Left renal pelvis (tissue), 4 donors: Measurements from ENCODE around the gene PSMC3IP. TPM values are rescaled to one million over a fixed set of nuclear protein-coding genes. Genes with fewer than 3 reads are reported as not detected.

Experiments
- polyA plus RNA-seq, 4 donors: library from polyadenylated mRNA; unstranded; fragments of 120-200 nt; gene quantifications; one replicate each; pipeline ENCODE4 v1.2.1, GENCODE V29; 2013; ENCODE audit not compliant: insufficient read length in 4 of 4

PSMC3IP gene
- polyA plus RNA-seq, 4 donors, result 14.3 to 21.8 (median 18.6) TPM

Other genes with a start within 250 kb of the PSMC3IP start
- gene STAT3, start 189.3 kb downstream of the PSMC3IP start, polyA plus RNA-seq, result 10 to 100 TPM; 59.7 to 70.3 (median 64.9) TPM
- gene CAVIN1, start 154.5 kb downstream of the PSMC3IP start, polyA plus RNA-seq, result 100 to 1,000 TPM in 1 of 4 donors, 10 to 100 TPM in 3; 61.8 to 275 (median 71.3) TPM
- gene ATP6V0A1, start 118.9 kb downstream of the PSMC3IP start, polyA plus RNA-seq, result 10 to 100 TPM; 36.7 to 60.6 (median 50.4) TPM
- 10 to 100 TPM; 18.2 to 30.7 (median 19.8) TPM for gene NAGLU, start 41.5 kb downstream of the PSMC3IP start, polyA plus RNA-seq
- gene HSD17B1, start 24.8 kb downstream of the PSMC3IP start, polyA plus RNA-seq, result 1 to 10 TPM; 2.2 to 5.8 (median 3.5) TPM
- gene COASY, start 15.6 kb downstream of the PSMC3IP start, polyA plus RNA-seq, result 10 to 100 TPM; 31.8 to 67.0 (median 48.0) TPM
- 10 to 100 TPM; 33.5 to 41.3 (median 36.0) TPM for gene MLX, start 10.6 kb downstream of the PSMC3IP start, polyA plus RNA-seq
- 10 to 100 TPM; 38.0 to 58.7 (median 46.7) TPM for gene RETREG3, start 31.6 kb upstream of the PSMC3IP start, polyA plus RNA-seq
- 10 to 100 TPM; 32.6 to 57.1 (median 52.7) TPM for gene TUBG1, start 32.0 kb upstream of the PSMC3IP start, polyA plus RNA-seq
- gene TUBG2, start 81.6 kb upstream of the PSMC3IP start, polyA plus RNA-seq, result 10 to 100 TPM; 18.7 to 35.6 (median 28.6) TPM
- 10 to 100 TPM; 12.1 to 22.9 (median 17.7) TPM for gene PLEKHH3, start 99.3 kb upstream of the PSMC3IP start, polyA plus RNA-seq
- gene CCR10, start 104.1 kb upstream of the PSMC3IP start, polyA plus RNA-seq, result 1 to 10 TPM in 3 of 4 donors, under 1 TPM in 1; 0.74 to 2.4 (median 1.6) TPM
- 10 to 100 TPM in 2 of 4 donors, 1 to 10 TPM in 2; 8.1 to 27.7 (median 9.5) TPM for gene CNTNAP1, start 104.8 kb upstream of the PSMC3IP start, polyA plus RNA-seq
- gene EZH1, start 167.3 kb upstream of the PSMC3IP start, polyA plus RNA-seq, result 10 to 100 TPM; 30.8 to 64.0 (median 45.3) TPM
- gene RAMP2, start 183.5 kb upstream of the PSMC3IP start, polyA plus RNA-seq, result 100 to 1,000 TPM in 2 of 4 donors, 10 to 100 TPM in 2; 92.1 to 140 (median 100) TPM
- 10 to 100 TPM; 56.7 to 93.6 (median 83.4) TPM for gene VPS25, start 195.7 kb upstream of the PSMC3IP start, polyA plus RNA-seq
- gene WNK4, start 202.9 kb upstream of the PSMC3IP start, polyA plus RNA-seq, result 10 to 100 TPM in 3 of 4 donors, 1 to 10 TPM in 1; 3.5 to 14.8 (median 12.5) TPM
- 100 to 1,000 TPM in 3 of 4 donors, 10 to 100 TPM in 1; 59.1 to 167 (median 159) TPM for gene COA3, start 221.0 kb upstream of the PSMC3IP start, polyA plus RNA-seq
- 1 to 10 TPM; 1.4 to 3.6 (median 2.3) TPM for gene CNTD1, start 221.1 kb upstream of the PSMC3IP start, polyA plus RNA-seq
- gene BECN1, start 246.6 kb upstream of the PSMC3IP start, polyA plus RNA-seq, result 10 to 100 TPM; 51.1 to 84.0 (median 68.3) TPM